ENCODE data around the gene PDE8A.

DNA sequence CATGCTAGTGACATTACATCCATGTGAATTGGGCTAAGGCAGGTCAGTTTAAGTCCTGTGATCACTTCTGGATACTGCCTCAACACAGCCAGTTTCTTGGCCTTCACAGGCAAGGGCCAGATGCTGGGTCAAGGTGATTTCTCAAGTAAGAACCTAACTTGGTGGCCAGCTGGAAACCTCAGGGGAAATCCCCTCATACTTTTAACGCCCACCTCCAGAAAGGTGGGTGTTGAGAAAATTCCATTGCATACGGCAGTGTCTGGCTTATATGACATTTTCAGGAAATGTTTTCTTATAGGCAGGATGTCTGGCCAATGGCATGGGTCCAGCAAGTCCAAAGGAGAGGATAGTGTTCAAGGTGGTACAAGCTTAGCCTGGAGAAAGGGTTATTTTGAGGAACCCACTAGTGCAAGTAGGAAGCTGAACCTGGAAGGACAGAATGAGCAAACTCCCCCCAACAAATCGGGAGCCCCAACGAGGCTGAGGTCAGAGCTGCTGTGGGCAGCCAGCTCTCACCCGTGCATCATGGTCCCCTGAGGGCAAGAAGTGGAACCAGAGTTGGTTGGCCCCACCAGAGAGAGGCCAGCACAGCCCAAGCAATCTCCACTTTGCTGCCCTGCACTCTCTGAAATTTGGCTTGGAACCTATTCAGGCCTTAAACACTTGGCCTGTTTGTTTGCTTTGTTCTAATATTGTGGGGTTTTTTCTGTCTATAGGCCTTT lies 135.4 kb downstream of the PDE8A start:
- TF ChIP-seq CTCF (IDR thresholded peaks at IDR 0.05) (no peak), POLR2A (IDR thresholded peaks at IDR 0.05) (no peak), EP300 (IDR thresholded peaks at IDR 0.05) (no peak)

Data from tibial nerve (tissue), 4 donors.